Calu3 (cell line): Measurements from ENCODE around the gene PADI6. TPM values are rescaled to one million over a fixed set of nuclear protein-coding genes. Genes with fewer than 3 reads are reported as not detected.

Source experiments
- BruUV-seq: library from RNA; stranded (reverse); fragments of 400-500 nt; replicated peaks from 2 replicates; lab custom pipeline; 2021; lab: Mats Ljungman, UMichigan
- CTCF ChIA-PET: fragments of 300-600 bp; sonication (Branson Sonifier 250); formaldehyde crosslinking; loops from one replicate; lab custom pipeline; 2022; ENCODE audit warnings: antibody characterized with exemption; lab: Charles Lee
- DNase-seq: peaks from one replicate; pipeline ENCODE4 v3.0.0; 2022
- H3K27ac Mint-ChIP-seq: one replicate; pipeline ENCODE4 v1.8.0; 2022; ENCODE audit warnings: mixed read lengths; ENCODE audit not compliant: unreplicated experiment
- H3K27me3 Mint-ChIP-seq: one replicate; pipeline ENCODE4 v1.8.0; 2022; ENCODE audit warnings: mixed read lengths; ENCODE audit not compliant: unreplicated experiment
- H3K36me3 Mint-ChIP-seq: one replicate; pipeline ENCODE4 v1.8.0; 2022; ENCODE audit warnings: mild to moderate bottlenecking, moderate library complexity, mixed read lengths; ENCODE audit not compliant: insufficient read depth, unreplicated experiment
- H3K4me1 Mint-ChIP-seq: one replicate; pipeline ENCODE4 v1.8.0; 2022; ENCODE audit warnings: mild to moderate bottlenecking, low read depth, mixed read lengths; ENCODE audit not compliant: unreplicated experiment
- H3K4me3 Mint-ChIP-seq: one replicate; pipeline ENCODE4 v1.8.0; 2022; ENCODE audit warnings: mild to moderate bottlenecking, low read depth, moderate library complexity, mixed read lengths; ENCODE audit not compliant: unreplicated experiment
- H3K9me3 Mint-ChIP-seq: one replicate; pipeline ENCODE4 v1.8.0; 2022; ENCODE audit warnings: low read depth, mixed read lengths; ENCODE audit not compliant: unreplicated experiment
- CTCF ChIP-seq: fragments of 200-600 bp; IDR thresholded peaks from one replicate; pipeline ENCODE4 v1.8.0; 2022; ENCODE audit warnings: antibody characterized with exemption; ENCODE audit not compliant: unreplicated experiment
- intact Hi-C: fragments of 100-400 bp; cut with micrococcal nuclease; formaldehyde crosslinking; loops from one replicate; pipeline ENCODE4 v1.10.0; 2022; ENCODE audit not compliant: unreplicated experiment
- total RNA-seq: library from RNA; stranded (reverse); gene quantifications from 2 replicates; pipeline ENCODE4 v1.2.3, GENCODE V29; 2022

PADI6 gene
- total RNA-seq, 1 experiment from 2014 or later: not detected

- intact Hi-C loops: no loop called here
- no peak for DNase-seq
- peak overlapping the region; percentile 94 for H3K27ac Mint-ChIP-seq
- TF ChIP-seq CTCF: no peak
- H3K4me3 Mint-ChIP-seq: peak overlapping the region; percentile 83
- BruUV-seq: TSS peak; percentile 80
- peaks cover 19% of the 10 kb centered on the region for H3K4me1 Mint-ChIP-seq
- H3K36me3 Mint-ChIP-seq: peaks cover 40% of the 10 kb centered on the region
- no peaks in the 10 kb centered on the region for H3K27me3 Mint-ChIP-seq
- CTCF ChIA-PET: interaction anchor here (0.7 kb wide), 1 partner anchor 221 kb away, joined by 6 read pairs; no protein-coding TSS in a partner anchor
- H3K9me3 Mint-ChIP-seq: no peaks in the 10 kb centered on the region
Observed at GRCh38 chr1:17440074-17440826, 68.3 kb downstream of the PADI6 start.

DNA sequence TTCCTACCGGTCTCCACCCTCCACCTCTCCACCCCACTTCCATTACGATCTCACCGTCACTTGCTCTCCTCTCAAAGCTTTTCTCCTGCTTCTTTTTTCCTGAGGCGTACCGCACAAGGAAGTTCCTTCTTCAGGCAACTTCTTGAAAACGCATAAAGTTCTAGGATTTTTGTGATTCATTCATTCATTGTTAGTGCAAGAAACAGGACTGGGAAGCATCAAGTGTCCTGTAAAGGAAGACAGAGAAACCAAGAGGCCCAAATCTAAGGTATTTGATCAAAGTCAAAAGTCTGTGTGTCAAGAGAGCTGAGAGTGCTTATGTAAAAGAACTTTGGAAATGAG is 68.8 kb downstream of the PADI6 start:
- Mint-ChIP-seq H3K27ac (peak overlapping the region; percentile 94), H3K9me3 (no peaks in the 10 kb centered on the region), H3K4me3 (peak overlapping the region; percentile 83), H3K4me1 (peaks cover 19% of the 10 kb centered on the region), H3K27me3 (no peaks in the 10 kb centered on the region), H3K36me3 (peaks cover 35% of the 10 kb centered on the region)
- intact Hi-C loops: no loop called here
- TF ChIP-seq CTCF: no peak
- DNase-seq: no peak
- CTCF ChIA-PET: no interaction called here
- BruUV-seq: no TSS peak

DNA sequence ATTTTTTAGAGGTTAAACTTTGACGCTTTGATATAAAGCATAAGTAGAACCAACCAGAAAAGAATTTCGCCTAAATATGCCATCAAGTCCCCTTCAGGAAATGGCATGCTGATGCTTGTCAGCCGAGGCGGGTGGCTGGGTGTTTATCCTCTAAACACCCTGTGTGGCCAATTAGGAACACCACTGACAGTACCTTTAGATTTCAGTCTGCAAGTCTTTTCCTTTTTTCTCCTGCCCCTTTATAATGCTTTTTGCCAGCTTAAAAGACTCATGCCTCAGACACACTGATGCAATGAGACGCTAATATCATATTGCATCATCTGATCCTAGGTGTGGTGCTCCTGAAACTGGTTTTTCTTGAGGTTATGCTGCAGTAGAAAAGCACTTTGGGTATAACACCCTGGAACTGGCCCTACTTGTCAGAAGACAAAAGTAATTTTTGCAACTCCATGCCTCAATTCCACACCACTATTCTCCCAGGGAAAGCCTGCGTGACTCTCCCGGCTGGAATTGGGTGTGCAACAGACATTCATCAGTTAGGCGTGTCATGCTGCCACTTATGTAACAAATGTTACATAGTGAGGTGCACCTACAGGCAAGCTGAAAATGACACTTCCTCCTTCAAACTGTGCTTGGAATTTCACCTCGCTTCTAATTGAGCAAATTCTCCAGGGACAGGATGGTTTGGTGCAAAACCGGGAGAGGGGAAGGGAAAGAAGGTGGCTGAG is 69.4 kb downstream of the PADI6 start:
- intact Hi-C loops: no loop called here
- Mint-ChIP-seq H3K27ac (peak overlapping the region; percentile 94), H3K36me3 (peaks cover 35% of the 10 kb centered on the region), H3K9me3 (no peaks in the 10 kb centered on the region), H3K4me3 (peak overlapping the region; percentile 83), H3K4me1 (peaks cover 19% of the 10 kb centered on the region), H3K27me3 (no peaks in the 10 kb centered on the region)
- DNase-seq: peak; percentile 23
- CTCF ChIA-PET: no interaction called here
- no peak for TF ChIP-seq CTCF
- no TSS peak for BruUV-seq

DNA sequence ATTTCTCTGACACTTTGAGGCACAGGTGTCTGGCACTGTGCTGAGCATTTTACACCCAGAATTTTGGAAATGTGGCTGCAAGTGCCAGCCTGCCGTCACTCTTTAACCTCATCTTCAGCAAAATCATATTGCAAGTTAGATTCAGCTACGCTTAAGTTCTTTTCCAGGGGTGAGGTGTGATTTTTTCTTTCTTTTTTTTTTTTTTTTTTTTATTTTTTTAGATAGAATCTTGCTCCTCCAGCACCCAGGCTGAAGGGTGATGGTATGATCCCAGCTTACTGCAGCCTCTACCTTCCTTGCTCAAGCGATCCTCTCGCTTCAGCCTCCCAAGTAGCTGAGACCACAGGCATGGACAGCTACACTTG is 70.0 kb downstream of the PADI6 start:
- intact Hi-C loops: no loop called here
- Mint-ChIP-seq H3K27ac (peak overlapping the region; percentile 94), H3K4me1 (peaks cover 19% of the 10 kb centered on the region), H3K4me3 (no peak overlapping the region), H3K27me3 (no peaks in the 10 kb centered on the region), H3K36me3 (peaks cover 32% of the 10 kb centered on the region), H3K9me3 (no peaks in the 10 kb centered on the region)
- no peak for DNase-seq
- no peak for TF ChIP-seq CTCF
- BruUV-seq: no TSS peak
- CTCF ChIA-PET: interaction anchor here (0.7 kb wide), 1 partner anchor 1497 kb away, joined by 5 read pairs; no protein-coding TSS in a partner anchor
